ENCODE measurements around the gene KRTAP10-3.
"Not testable (repeated sequence)": the region's sequence is repeated elsewhere in the genome, so short reads cannot be mapped to it uniquely, and the experiment has no call there.

KRTAP10-3 gene

GRCh38 chr21:44569861-44570517 is 11.4 kb upstream of the KRTAP10-3 start:
- DNase-seq: no peak

DNA sequence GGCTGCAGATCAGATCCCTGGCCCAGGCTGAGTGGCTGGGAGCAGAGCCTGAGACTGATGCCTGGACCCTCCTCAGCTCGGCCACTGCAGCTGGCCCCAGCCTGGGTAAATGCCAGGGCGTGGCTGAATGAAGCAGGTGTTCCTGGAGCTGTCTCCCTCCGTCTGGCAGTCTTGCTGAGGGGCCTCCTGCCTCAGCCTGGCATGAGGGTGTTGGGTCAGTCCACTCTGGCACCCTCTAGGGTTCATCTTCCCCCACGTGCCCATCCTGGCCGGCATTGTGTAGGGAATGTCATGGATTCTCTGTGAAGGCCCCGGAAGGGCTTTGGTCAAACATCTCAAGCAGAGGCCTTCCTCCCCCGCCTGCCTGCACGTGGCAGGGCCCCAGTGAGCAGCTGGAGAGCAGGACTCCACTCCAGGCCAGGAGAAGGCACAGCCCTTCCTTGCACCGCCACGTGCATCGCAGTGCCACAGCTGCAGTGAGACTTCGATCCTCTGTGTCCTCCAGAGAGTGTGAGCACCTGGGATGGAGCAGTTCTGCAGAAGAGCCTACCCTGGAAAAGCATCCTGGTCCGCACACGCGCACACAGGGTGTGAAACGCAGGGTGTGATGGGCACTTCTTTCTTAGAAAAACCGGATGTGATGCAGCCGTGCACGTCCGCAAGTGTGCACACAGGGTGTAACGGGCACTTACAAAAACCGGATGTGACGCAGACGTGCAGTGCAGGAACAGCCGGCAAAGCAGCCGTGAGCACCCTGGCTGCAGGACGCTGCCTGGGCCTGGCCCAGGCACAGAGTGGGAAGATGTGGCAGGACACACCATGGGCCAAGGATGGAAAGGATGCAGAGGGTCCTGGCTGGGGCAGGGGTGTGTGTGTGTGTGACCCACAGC is 10.3 kb upstream of the KRTAP10-3 start:
- no peak for DNase-seq

DNA sequence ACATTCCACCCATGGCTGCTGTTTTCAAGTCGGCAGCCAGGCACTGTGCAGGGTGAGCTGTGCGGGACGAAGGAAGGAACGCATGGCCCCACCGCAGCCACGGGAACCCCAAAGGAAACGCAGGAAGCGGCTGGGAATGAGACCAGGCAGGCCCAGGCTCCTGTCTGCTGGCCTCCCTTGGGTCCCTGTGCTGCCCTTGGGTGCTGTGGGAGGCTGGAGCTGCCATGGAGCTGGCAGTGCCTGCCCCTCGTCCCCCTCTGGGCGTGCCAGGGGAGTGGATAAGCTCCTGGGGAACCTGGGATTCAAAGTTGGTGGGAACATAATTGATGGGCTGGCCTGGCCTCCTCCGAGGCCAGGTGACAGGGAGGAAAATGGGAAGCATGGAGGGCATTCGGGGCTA is 9.7 kb upstream of the KRTAP10-3 start:
- DNase-seq: no peak

- DNase-seq: no peak
Measured at GRCh38 chr21:44567481-44568171, 9.0 kb upstream of the KRTAP10-3 start.

- no peak for DNase-seq
Measured at GRCh38 chr21:44566403-44566802, 7.8 kb upstream of the KRTAP10-3 start.

GRCh38 chr21:44564886-44565598 is 6.4 kb upstream of the KRTAP10-3 start:
- no peak for DNase-seq

- DNase-seq: no peak
Measured at GRCh38 chr21:44564099-44564498, 5.5 kb upstream of the KRTAP10-3 start.

DNA sequence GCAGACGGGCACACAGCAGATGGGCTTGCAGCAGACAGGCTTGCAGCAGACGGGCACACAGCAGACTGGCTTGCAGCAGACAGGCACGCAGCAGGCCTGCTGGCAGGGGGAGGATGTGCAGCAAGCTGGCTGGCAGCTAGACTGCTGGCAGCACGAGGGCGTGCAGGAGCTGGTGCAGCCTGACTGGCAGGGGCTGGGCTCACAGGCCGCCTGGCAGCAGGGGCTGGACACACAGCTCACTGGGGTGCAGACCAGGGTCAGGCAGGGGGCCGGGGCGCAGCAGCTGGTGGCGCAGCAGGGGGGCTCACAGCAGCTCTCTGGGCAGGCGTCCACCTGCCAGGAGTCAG is 293 bp downstream of the KRTAP10-3 start:
- not testable (repeated sequence) for DNase-seq

DNA sequence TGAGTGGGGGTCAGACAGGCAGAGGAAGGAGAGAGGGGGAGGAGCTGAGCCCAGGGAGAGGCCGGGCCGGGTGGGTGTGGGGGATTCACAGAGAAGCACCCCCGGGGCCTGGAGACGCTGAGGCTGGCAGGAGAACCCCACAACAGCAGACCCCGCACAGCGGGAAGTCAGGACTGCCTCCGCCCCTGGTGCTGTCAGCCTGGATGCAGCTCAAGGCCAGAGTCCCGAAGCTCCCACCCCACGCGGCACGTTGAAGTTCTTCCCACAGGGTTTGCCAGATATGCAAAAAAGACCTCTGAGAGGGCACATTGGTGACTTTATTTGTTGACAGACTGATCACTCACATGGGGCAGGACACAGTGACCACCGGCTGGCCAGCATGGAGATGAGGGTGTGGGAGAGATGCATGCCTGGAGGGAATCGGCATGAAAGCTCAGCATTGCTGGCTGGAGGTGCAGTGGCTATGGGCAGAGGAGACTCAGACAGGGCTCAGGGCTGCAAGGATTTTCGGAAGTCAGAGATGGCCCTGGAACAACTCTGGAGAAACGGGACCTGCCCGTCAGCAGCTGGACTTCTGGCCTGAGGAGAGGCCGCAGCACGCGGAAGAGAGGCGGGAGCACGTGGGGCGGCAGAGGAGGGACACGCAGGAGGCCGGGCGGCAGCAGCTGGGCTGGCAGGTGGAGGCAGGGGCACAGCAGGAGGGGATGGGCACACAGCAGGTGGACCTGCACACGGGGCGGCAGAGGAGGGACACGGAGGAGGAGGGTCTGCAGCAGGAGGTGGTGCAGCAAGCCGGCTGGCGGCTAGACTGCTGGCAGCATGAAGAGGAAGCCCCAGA is 885 bp downstream of the KRTAP10-3 start:
- no peak for DNase-seq

DNA sequence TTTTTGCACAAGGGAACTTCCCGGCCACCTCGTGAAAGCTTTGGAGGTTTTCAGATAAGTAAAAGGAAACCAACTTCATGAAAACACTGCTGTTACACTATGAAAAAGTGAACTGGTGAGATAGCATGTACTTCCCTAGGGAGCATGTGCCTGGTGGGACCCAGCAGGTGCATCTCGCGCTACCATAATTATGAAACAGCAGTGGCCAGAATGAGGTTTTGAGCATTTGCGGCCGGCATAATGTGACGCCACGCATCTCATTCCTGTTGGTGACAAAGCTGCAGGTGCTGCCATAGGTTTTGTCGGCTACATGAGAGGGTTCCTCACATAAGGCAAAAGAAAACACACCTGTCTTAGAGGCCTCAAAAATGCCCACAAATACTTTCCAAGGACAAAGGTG is 1.7 kb downstream of the KRTAP10-3 start:
- no peak for DNase-seq

GRCh38 chr21:44555200-44555875 is 3.3 kb downstream of the KRTAP10-3 start:
- DNase-seq: no peak

DNA sequence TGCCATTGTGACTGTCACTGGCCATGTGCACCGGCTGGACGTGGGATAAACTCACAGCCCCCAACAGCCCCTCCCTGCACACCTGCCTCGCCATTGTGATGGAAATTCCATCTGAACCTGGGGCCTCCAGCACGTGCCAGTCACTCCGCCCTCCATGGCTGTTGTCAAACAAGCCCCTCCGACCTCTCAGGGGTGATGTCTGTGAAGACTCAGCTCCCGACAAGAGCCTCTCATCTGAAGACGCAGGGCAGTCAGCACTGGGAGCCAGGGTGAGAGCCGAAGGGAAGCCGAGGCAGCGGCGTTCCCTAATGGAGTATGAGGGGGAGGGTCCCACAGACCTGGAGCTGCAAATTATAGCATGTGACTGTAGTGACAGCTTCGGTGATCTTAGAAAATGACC is 5.9 kb downstream of the KRTAP10-3 start:
- no peak for DNase-seq

DNA sequence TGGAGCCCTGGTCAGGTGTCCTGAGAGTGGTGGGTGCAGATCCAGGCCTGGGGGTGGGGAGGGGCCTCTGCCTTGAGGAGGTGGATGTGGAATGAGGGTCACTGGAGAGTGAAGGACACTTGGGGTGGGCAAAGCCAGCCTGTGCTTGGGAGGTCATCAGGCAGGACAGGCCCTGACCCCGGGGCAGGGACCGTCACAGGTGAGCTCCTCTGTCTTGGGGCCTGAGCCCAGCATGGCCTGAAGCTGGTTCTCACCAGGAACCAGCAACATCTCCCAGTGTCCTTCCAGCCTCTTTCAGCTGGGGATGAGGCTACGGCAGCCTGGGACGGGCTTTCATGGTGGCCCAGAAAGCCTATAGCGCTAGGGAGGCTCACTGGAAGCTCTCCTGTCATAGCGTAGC is 6.5 kb downstream of the KRTAP10-3 start:
- no peak for DNase-seq

- DNase-seq: no peak
Measured at GRCh38 chr21:44551340-44551961, 7.1 kb downstream of the KRTAP10-3 start, which contains the start of gene KRTAP10-2. Gene KRTAP10-2 (minus strand): TSS chr21:44551505. CDS start chr21:44551458, 47 bp downstream.

GRCh38 chr21:44550807-44551206 is 7.8 kb downstream of the KRTAP10-3 start:
- DNase-seq: no peak

- not testable (repeated sequence) for DNase-seq
Measured at GRCh38 chr21:44550285-44550684, 8.3 kb downstream of the KRTAP10-3 start.

GRCh38 chr21:44549525-44550211 is 8.9 kb downstream of the KRTAP10-3 start:
- no peak for DNase-seq

DNA sequence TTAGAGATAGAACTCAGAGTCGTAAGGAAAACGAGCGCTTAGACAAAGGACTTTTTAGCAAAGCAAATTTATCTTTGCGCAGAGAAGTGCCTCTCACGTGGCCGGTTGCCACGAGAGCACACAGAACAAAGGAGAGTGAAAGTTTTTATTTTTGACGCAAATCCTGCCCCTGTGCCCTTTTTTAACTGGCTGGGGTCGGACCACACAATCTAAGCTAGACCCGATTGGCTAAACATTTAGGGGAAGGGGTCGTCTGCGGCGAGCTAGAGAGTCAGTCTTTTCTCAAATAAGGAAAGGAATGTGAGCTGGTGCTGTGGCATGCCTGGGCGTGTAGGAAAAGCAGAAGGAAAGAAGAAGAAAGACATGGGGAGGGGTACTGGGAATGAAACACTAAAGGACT is 9.7 kb downstream of the KRTAP10-3 start:
- no peak for DNase-seq

DNA sequence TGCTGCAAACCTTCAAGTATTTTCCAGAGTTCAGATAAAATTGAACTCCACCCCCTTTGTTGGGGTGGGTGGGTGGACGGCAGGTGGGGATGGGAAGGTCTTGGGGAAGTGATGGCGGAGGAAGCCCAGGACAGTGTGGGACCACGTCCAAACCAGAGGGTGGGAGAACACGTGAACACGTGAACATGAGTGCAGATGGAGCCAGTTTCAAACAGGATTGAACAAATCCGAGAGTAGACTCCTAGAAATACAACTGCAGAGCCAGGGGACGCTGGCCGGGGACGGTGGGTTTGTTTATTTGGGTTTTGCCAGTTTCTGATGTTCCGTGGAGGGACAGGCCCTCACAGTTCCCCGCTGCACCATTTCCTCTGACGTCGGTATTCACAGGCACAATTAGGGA is 10.2 kb downstream of the KRTAP10-3 start:
- DNase-seq: no peak

DNA sequence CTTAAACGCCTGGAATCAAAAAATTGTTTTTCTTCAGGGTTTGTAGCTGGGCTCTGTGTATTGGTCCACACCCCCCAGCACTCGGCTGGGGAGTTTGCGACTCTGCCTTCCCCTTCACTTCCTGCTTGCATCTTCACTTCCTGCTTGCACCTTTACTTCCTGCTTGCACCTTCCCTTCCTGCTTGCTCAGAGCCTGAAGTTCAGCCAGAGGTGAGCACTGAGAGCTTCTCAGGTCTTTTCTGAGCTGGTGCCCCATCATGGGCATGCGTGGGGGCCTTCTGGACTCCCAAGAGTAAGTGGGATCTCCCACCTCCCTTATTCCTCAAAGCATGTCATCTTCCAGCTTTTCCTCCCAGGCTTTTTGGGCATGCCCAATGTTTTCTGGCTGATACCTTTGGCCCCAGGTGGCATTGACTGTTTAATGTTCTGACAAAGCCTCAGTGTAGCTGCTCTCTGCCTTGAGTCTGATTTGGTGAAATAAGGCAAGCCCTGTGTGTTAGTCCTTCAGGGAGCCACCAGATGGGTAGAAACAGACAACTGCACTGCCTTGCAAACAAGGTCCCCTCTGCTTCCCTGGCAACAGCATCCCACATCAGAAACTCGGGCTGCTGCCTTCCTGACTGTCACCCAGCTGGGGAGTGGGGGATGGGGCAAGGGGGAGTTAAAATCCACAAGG is 10.8 kb downstream of the KRTAP10-3 start:
- DNase-seq: no peak
